MCF 10A (cell line): ENCODE measurements around the gene RNASEH2B. TPM values are rescaled to one million over a fixed set of nuclear protein-coding genes. Genes with fewer than 3 reads are reported as not detected.

ENCODE experiments used
- BruUV-seq: library from RNA; stranded (reverse); fragments of 400-500 nt; replicated peaks from 2 replicates; lab custom pipeline; 2021; lab: Mats Ljungman, UMichigan
- CTCF ChIA-PET: fragments of 300-600 bp; sonication (Branson Sonifier 250); formaldehyde crosslinking; extraction: SDS; loops from one replicate; lab custom pipeline; 2021; ENCODE audit warnings: antibody characterized with exemption, inconsistent platforms; lab: Yijun Ruan, JAX
- POLR2A ChIA-PET: fragments of 300-600, 350-650 bp; sonication (Branson Sonifier 250); formaldehyde crosslinking; extraction: SDS; loops from one replicate; lab custom pipeline; 2020; ENCODE audit warnings: antibody characterized with exemption, inconsistent platforms; lab: Yijun Ruan, JAX
- DNase-seq: peaks from one replicate; pipeline ENCODE4 v3.0.0-alpha.2; 2018; ENCODE audit not compliant: unreplicated experiment
- H3K27ac Mint-ChIP-seq: one replicate; pipeline ENCODE4 v1.8.0; 2022; ENCODE audit warnings: mild to moderate bottlenecking, low read depth, mixed read lengths; ENCODE audit not compliant: unreplicated experiment
- H3K27me3 Mint-ChIP-seq: one replicate; pipeline ENCODE4 v1.8.0; 2022; ENCODE audit warnings: mixed read lengths; ENCODE audit not compliant: insufficient read depth, unreplicated experiment
- H3K36me3 Mint-ChIP-seq: one replicate; pipeline ENCODE4 v1.8.0; 2022; ENCODE audit warnings: mild to moderate bottlenecking, moderate library complexity, mixed read lengths; ENCODE audit not compliant: insufficient read depth, unreplicated experiment
- H3K4me1 Mint-ChIP-seq: one replicate; pipeline ENCODE4 v1.8.0; 2022; ENCODE audit warnings: mixed read lengths; ENCODE audit not compliant: insufficient read depth, unreplicated experiment
- H3K4me3 Mint-ChIP-seq: one replicate; pipeline ENCODE4 v1.8.0; 2022; ENCODE audit warnings: mild to moderate bottlenecking, moderate library complexity, mixed read lengths; ENCODE audit not compliant: unreplicated experiment
- H3K9me3 Mint-ChIP-seq: one replicate; pipeline ENCODE4 v1.8.0; 2022; ENCODE audit warnings: mixed read lengths; ENCODE audit not compliant: unreplicated experiment
- intact Hi-C: fragments of 100-400 bp; cut with micrococcal nuclease; formaldehyde crosslinking; loops from 2 replicates; pipeline ENCODE4 v1.14.1; 2022
- total RNA-seq: library from RNA; stranded (reverse); gene quantifications from 2 replicates; pipeline ENCODE4 v1.2.3, GENCODE V29; 2022
- TF ChIP-seq, protein P1 (sequence below): fragments of 200-600 bp; IDR thresholded peaks from one replicate; pipeline ENCODE4 v1.8.0; 2022; ENCODE audit warnings: antibody characterized with exemption, mild to moderate bottlenecking; ENCODE audit not compliant: unreplicated experiment

RNASEH2B gene
- total RNA-seq, 1 experiment from 2014 or later = 53.3 TPM

DNA sequence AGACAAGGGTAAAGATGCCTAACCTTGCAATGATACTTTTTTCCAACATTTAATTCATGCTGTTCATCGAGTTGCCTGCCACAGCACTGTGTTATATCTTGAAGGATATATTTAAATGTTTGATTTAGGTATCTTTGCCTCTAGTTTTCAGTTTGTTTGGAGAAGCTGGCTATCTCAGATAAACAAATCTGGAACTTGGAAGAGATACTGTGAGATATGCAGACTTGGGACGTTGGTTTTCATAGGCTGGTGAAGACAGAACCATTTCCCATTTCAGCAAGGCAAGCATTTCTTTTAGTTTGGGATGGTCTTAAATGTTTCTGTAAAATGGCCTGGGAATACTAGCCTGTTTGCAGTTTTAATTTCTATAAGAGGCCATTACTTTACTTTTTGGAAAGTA is 3.3 kb downstream of the RNASEH2B start:
- no peak overlapping the region for H3K4me3 Mint-ChIP-seq
- intact Hi-C loops = loop anchor here (1.0 to 5.0 kb wide), 7 partner anchors 112 to 1246 kb away; partner anchors contain the start of gene TRIM13
- no peak overlapping the region for H3K27ac Mint-ChIP-seq
- TF ChIP-seq, protein P1, sequence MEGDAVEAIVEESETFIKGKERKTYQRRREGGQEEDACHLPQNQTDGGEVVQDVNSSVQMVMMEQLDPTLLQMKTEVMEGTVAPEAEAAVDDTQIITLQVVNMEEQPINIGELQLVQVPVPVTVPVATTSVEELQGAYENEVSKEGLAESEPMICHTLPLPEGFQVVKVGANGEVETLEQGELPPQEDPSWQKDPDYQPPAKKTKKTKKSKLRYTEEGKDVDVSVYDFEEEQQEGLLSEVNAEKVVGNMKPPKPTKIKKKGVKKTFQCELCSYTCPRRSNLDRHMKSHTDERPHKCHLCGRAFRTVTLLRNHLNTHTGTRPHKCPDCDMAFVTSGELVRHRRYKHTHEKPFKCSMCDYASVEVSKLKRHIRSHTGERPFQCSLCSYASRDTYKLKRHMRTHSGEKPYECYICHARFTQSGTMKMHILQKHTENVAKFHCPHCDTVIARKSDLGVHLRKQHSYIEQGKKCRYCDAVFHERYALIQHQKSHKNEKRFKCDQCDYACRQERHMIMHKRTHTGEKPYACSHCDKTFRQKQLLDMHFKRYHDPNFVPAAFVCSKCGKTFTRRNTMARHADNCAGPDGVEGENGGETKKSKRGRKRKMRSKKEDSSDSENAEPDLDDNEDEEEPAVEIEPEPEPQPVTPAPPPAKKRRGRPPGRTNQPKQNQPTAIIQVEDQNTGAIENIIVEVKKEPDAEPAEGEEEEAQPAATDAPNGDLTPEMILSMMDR = no peak
- H3K9me3 Mint-ChIP-seq = no peaks in the 10 kb centered on the region
- ChIA-PET POLR2A (interaction anchor here (0.7 to 4.5 kb wide), 4 partner anchors 383 to 916 kb away, joined by 3 to 30 read pairs (median 12); partner anchors contain the start of gene TRIM13), CTCF (interaction anchor here (1.5 to 3.8 kb wide), 11 partner anchors 9 to 936 kb away, joined by 3 to 40 read pairs (median 11); partner anchors contain the start of genes KCNRG and TRIM13)
- no TSS peak for BruUV-seq
- no peak for DNase-seq
- H3K27me3 Mint-ChIP-seq = no peaks in the 10 kb centered on the region
- H3K4me1 Mint-ChIP-seq = peaks cover 16% of the 10 kb centered on the region
- no peaks in the 10 kb centered on the region for H3K36me3 Mint-ChIP-seq

DNA sequence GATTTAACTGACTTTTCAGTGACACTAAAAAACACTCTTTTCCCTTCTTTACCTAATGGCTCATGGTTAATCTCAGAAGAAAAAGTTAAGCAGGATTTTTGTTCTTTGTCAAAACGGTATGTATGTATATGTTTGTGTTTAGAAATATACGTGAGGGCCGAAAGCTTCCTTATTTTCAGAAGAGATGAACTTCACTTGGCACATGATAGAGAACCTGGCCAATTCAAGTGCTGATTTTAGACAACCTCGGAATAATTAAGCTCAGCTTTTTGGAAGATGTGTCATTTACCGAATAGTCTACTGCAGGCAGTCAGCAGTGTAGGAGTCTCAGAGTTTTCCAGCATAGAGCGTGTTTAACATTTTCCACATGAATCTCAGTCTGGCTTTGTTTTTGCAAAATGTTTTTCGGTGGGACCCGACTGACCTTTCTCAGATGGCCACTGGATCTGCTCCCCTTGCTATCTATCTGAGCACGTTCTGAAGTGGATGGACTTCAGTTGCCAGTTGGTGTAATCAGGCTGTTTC is 4.6 kb downstream of the RNASEH2B start:
- Mint-ChIP-seq H3K9me3 (no peaks in the 10 kb centered on the region), H3K4me1 (peaks cover 16% of the 10 kb centered on the region), H3K27ac (no peak overlapping the region), H3K36me3 (no peaks in the 10 kb centered on the region), H3K27me3 (no peaks in the 10 kb centered on the region), H3K4me3 (no peak overlapping the region)
- CTCF ChIA-PET = interaction anchor here (0.5 to 1.5 kb wide), 3 partner anchors 108 to 155 kb away, joined by 3 to 4 read pairs (median 3); no protein-coding TSS in a partner anchor
- no peak for DNase-seq
- intact Hi-C loops = loop anchor here (5.0 kb wide), 2 partner anchors 917 to 1247 kb away; partner anchors contain the start of gene TRIM13
- POLR2A ChIA-PET = interaction anchor here (2.1 to 4.5 kb wide), 2 partner anchors 10 to 917 kb away, joined by 7 to 30 read pairs; partner anchors contain the start of gene TRIM13
- no TSS peak for BruUV-seq
- TF ChIP-seq, protein P1 = no peak

DNA sequence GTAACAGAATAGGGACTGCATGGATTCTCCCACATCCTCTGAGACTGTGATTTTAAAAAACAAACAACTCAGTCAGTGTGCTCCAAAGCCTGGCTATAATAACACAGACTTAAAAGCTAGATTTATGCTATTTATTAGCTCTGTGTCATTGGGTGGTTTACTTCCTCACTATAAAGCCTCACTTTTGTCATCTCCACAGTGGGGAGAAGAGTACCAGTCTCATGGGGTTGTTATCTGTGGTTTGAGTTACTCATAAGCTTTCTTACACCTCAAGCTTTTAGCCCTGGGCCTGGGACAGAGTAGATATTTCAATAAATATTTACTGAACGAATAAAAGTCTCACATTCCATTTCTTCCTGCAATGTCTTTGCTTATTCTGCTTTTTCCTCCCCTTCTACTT is 5.3 kb downstream of the RNASEH2B start:
- H3K4me3 Mint-ChIP-seq = no peak overlapping the region
- TF ChIP-seq, protein P1 = no peak
- DNase-seq = no peak
- BruUV-seq = no TSS peak
- peaks cover 16% of the 10 kb centered on the region for H3K4me1 Mint-ChIP-seq
- POLR2A ChIA-PET = interaction anchor here (0.5 to 2.1 kb wide), 3 partner anchors 10 to 103 kb away, joined by 3 to 7 read pairs (median 3); no protein-coding TSS in a partner anchor
- H3K27ac Mint-ChIP-seq = no peak overlapping the region
- intact Hi-C loops = loop anchor here (5.0 kb wide), 2 partner anchors 918 to 1248 kb away; partner anchors contain the start of gene TRIM13
- no peaks in the 10 kb centered on the region for H3K36me3 Mint-ChIP-seq
- CTCF ChIA-PET = interaction anchor here (0.6 to 1.5 kb wide), 3 partner anchors 66 to 917 kb away, joined by 3 to 4 read pairs (median 4); no protein-coding TSS in a partner anchor
- no peaks in the 10 kb centered on the region for H3K27me3 Mint-ChIP-seq
- H3K9me3 Mint-ChIP-seq = no peaks in the 10 kb centered on the region

DNA sequence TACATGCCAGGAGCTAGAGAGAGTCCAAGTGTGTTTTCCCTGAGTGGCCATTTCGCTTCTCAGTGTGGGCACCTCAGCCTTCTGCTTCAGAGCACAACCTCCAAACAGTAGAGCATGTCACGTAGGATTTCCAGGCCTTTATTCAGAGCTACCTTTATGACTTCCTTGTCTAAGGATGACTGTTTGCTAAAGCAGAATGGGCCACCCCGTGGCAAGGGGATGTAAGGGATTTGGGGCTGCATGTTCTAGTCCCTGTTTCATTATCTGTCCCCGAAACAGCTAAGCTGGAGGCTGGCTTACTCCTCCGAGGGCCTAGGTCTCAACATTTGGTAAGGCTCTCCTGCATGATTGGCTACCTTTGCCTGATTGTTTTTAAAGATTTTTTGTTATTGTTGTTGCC is 6.0 kb downstream of the RNASEH2B start:
- Mint-ChIP-seq H3K4me1 (peaks cover 16% of the 10 kb centered on the region), H3K27ac (no peak overlapping the region), H3K27me3 (no peaks in the 10 kb centered on the region), H3K36me3 (no peaks in the 10 kb centered on the region), H3K9me3 (no peaks in the 10 kb centered on the region), H3K4me3 (no peak overlapping the region)
- intact Hi-C loops = no loop called here
- BruUV-seq = no TSS peak
- POLR2A ChIA-PET = interaction anchor here (0.5 to 2.1 kb wide), 2 partner anchors 9 to 103 kb away, joined by 3 to 7 read pairs; no protein-coding TSS in a partner anchor
- TF ChIP-seq, protein P1 = no peak
- DNase-seq = no peak
- CTCF ChIA-PET = interaction anchor here (0.5 to 1.5 kb wide), 4 partner anchors 15 to 955 kb away, joined by 3 to 4 read pairs (median 4); no protein-coding TSS in a partner anchor
